HG02610 (cell line): Measurements from ENCODE around the gene MAML3.

Experiments
- ATAC-seq: cut with Tn5 transposase; IDR thresholded peaks from one replicate; pipeline ENCODE4 v1.9.1; 2021; ENCODE audit warnings: mild to moderate bottlenecking, moderate library complexity; ENCODE audit not compliant: unreplicated experiment

Gene MAML3

DNA sequence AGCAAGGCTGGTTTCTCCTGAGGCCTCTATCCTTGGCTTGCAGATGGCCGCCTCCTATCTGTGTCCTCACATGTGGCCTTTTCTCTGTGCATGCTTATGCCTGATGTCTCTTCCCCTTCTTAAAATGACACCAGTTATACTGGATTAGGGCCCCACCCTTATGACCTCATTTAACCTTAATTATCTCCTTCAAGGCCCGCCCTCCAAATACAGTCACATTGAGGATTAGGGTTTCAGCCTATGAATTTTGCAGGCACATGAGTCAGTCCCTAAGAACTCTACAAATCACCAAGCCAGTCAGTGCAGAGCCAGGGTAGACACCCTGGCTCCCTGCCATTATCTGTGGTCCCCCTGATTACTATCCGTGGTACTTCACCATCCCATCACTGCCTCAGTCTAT lies 51.6 kb downstream of the MAML3 start:
- ATAC-seq: no peak

DNA sequence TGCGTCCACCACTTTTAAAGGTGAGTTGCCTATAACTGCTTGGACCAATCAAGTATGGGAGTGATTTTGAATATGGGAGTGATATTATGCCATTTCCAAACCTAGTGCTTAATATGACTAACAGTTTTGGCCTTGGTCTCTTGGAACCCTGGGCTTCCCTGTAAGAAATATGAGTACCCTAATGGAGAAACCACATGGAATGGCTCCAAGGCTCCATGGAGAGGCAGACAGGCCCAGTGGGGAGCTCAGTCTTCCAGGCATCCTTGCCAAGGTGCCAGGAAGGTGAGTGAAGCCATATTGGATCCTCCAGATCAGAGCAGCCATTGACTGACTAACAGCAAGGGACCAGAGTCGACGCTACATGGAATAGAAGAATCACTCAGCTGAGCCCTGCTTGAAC lies 53.2 kb downstream of the MAML3 start:
- no peak for ATAC-seq

DNA sequence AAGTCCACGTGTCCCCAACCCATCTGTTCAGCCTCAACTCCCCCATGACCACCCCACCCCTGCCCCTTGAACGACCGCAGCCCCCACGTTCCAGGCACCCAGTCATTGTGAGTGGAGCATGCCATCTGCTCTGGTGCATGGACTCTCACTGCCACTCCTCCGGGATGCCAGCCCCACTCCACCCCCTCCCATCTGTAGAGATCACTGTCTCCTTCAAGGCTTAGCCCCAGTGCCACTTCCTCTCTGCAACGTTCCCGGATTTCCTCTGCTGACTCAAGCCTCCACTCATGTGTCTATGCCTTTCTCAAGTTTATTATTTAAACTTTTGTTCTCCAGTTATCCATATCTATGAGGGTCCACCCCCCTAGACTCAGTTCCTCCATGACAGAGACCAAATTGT lies 54.0 kb downstream of the MAML3 start:
- no peak for ATAC-seq

DNA sequence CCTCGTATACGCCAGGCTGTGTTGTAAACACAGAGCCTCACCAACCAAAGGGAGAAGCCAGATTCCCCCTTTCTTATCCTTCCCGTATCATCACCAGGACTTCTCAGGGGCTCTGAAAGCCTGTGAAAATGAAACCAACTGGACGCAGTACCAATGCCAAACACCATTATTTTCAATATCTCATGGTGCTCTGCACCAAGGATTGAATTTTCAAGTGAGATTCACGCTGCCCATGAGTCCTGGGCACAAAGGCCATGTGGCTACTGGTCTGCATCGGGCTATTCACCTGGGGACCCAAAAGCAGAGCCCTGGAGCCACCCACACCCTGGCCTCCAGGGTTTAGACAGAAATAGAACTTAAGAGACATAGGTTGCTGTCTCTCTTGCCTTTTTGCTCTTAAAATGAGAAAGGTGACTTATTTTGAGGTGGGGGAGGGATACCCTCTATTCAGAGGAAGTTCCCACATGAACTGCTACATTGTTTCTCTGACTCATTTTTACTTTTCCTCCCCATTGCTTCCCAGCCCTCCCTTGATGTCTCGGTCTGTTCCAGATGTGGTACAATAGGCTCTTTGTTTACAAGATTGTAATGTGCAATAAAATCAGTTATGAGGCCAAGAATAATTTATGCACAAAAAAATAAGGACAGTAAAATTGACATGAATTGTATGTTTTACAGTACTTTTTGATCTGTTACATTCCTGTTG lies 55.4 kb downstream of the MAML3 start:
- ATAC-seq: no peak

DNA sequence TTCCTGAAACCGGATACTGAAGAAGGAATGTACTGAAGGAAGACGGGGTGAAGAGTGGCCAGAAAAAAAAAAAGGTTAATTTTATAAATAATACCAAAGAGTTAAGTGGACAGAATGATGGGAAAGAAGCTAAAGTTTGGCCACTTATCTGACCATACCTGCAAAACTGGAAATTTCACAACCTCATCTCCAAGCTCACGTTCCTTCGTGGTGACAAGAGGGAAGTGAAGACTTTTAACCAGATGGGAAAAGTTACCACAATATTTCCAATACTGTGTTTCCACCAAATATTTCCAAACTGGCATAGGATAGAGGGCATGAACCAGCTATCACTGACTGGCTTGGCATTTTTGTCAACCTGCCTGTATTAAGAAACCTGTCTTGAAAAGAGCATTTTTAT lies 56.4 kb downstream of the MAML3 start:
- ATAC-seq: no peak

DNA sequence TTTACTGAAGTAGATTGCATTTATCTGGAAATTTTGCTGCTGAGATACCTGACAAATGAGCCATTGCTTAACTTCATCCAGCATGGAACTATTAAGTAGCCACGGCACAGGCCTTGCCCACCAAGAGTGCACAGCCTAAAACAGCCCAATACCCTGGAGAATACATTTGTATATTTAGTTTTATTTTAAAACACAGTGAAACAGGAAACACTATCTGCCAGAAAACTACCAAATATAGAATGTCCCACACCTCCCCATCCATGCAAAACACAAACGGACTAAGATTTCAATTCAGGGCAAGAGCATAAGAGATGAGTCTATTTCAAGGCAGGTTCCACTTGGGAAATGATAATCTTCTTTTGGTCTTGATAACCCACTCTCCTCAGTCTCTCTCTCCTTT lies 57.1 kb downstream of the MAML3 start:
- ATAC-seq: no peak

DNA sequence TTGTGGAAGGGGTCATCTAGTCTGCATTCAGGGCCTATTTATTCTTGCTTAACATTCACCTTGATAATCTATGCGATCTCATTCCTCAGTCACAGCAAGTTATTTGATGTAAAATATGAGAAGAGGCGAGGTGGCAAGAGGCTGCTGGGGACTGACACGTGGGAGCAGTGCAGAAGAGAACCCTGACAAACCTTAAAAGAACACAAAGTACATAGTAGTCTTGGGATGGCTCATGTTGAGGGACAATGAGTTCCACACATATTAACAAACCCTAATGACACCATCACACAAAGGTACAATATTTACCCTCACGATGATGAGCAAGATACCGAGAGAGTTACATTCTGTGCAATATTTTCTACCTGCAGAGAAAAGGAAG lies 57.5 kb downstream of the MAML3 start:
- ATAC-seq: no peak

DNA sequence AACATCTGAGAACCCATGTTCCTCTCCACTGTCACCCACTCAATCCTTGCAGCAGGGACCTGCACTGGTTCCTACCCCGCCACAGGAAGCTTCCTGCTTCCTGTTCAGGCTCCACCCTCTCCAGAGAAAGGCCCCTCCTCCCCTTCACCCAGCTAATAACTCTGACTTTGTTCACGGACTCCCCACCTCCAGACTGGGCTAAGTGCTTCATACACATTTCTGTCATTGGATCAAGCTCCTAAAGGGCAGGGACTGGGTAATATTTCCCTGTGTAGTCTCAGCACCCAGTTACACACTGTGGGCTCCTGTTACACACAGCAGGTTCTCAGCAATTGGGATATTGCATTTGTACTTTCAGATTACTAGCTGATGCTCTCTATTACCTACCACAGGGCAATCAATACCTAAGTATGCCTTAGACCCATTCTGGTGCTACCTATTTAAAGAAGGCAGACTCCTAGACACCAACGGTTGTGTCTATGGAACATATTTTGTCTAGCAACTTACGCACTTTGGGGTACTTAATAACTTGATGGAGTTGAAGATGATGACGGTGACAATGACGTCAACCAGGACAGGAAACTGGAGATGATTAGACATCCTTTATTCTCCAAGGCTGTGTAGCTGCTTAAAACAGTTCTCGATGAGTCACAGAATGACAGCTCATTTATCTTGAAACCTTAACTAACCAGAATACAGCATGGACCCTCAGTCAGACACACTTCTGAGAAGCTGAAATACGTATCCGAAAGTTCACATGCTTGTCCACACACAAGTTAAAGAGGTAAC lies 58.1 kb downstream of the MAML3 start:
- ATAC-seq: peak; percentile 44

DNA sequence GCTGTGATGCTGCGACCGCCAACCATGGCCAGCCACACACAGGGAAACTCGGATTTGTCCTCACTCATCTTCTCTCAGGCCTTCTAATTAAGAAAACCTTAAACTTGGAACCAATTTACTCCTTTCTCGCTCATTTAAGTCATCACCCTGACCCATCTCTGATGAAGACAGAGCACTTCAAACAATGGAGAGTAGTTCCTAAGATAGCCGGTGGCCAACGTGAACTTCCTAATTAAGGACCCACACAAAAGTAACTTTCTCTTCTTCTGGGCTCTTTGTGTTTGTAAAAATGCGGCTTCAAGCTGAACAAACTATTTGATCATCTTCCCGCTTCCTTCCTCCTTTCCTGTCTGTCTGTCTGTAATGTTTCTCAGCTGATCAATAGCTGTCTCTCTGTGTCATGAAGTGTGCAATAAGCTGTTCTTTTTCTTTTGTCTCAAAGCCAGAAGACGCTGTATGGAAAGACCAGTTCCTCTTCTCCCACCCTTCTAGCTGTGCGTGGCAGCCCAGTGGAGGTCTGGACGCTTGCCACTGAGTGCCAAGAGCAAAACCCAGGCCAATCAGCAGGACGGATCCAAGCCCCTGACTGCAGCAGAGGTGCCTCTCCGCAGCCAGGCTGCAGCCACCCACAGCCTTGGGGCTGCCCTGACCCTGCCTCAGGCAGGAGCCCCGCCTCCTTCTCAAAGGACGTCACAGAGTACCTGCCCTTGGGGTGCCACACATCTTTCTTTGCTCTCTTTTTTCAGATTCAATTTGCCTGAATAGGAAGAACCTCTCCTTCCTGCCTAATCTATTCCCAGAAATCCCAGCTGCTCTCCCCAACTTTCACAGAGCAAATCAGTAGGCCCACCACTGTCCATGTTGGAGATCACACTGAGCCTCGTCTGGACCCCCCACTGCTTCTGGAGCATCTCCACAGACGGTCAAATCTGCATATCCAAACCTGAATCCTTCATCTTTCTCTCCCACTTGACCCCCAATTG lies 59.3 kb downstream of the MAML3 start:
- ATAC-seq: no peak

DNA sequence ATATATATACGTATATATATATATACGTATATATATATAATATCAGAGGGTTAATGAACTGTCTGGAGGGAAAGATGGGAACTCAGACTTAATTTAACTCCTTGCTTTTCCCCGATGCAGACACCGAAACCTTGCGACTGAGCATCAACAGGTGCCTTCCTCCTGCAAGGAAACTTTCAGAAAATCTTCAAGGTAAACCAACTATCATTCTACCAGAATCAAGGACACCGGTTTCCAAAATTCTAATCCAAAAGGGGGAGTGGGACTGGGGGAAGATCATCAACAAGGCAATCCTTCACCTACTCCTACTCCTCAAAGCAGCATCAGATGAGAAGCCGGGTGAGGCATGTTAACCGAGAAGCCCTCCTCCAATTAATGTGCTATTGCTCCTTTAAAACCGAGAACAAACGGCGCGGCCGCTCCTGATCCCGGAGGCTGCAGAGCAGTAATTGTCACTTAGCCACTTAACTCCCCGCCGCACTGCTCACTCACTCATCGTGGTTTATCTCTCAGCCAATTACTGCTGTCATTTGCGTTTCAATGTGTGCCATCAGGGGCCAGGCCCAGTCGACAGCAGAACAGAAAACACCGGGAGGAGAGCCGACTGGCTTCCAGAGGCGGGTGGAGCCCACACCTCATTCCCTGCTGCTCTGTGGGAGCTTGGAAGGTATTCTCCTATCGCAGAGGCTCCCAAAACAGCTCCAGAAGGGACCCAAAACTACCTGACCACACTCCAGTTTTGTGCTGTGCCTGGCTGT lies 61.7 kb downstream of the MAML3 start:
- ATAC-seq: no peak

DNA sequence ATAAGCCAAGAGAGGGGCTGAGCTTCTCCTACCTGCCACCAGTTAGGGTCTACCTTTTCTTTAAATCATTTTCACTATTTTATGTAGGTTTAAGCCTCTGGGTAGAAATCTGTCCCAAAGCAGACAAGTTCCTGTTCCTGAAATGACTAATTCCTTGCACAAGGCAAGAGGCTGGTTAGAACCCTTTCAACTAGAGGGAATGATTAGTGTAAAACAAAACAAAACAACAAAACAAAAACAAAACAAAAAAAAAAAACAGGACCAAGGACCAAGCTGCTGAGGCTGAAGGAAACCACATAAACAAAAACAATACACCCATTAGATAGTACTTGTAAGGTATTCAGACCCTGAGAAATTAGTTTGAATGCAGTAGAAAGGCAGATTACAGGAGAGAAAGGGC lies 62.7 kb downstream of the MAML3 start:
- ATAC-seq: no peak

DNA sequence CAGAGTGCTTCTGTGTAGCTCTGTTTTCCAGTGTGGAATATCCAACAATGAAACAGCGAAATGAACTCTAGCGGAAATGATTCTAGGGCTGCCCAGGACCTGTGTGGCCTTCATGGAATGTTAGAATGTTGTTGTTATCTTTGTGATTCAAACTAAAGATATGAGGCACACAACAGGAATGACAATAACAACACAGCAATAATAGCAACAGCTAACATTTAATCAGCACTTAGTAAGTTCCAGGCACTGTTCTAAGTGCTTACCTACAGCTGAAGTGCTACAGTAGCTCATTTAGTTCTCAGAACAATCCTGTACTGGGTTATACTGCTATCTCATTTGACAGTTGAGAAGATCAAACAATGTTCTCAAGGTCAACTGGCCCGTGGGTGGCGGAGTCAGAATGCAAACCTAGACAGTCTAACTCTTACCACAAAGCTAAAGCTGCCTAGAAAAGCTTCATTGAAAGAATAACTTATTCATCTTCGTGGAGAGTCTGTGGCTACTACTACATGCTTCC lies 63.7 kb downstream of the MAML3 start:
- no peak for ATAC-seq

DNA sequence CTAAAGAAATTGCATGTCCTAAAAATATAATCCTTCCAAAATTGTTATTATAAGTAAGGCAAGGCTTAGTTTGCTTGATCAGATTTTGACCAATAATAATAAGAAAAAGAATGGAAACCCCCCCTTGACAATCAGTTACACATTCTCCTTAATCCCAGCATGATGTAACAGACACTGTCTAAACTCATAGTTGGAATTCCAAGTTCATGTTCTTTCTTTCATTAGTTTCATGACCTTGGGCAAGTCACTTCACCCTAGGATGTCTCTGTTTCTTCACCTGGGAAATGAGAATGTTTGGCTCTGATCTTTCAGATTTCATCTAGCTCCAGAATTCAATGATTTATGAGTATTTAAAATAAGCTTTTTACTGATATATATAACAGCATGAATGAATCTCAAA lies 64.8 kb downstream of the MAML3 start:
- no peak for ATAC-seq

DNA sequence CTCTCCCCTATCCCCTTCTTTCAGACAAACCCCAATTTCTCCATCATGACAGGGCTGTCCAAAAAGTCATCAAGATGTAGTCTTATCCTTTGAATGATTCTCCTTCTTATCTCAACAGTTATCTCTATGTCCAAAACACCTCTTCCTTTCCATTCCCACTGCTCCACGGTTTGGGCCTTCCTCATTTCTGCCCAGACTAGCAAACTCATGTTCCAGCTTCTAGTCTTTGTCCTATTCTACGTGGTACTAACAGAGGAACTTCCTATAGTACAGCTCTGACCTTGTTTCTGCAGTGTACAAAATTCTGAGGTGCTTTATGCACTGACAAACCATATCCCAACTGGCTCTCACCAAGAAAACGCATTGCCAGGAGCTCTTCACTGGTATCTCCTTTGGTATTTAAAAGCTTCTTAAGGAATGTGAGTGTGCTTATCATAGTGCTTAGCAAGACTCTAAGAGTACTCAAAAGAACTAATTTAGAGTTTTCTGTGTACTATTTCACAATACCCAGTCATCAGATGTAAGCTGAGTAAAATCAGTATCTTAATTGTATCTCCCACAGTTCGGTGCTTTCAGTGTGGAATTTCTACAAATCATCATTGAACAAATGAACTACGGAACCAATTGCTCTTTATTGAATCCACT lies 65.5 kb downstream of the MAML3 start:
- ATAC-seq: no peak

DNA sequence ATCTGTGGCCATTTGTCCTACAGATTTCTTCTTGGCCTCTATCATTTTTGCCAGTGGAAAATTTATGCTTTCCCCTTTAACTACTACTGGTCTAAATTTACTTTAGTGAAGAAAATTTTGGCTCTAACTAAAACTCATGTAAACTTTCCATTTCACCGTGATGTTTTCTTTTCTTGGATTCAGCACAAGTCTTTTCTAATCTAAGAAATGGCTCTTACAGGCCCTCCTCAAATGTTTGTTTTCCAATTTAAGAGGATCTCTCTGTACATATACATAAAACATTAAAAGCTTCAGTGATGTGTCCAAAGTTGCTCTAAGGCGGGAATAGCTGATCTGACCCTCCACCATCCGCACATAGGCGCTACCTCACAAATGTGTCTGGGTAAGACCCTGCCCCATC lies 68.1 kb downstream of the MAML3 start:
- no peak for ATAC-seq

DNA sequence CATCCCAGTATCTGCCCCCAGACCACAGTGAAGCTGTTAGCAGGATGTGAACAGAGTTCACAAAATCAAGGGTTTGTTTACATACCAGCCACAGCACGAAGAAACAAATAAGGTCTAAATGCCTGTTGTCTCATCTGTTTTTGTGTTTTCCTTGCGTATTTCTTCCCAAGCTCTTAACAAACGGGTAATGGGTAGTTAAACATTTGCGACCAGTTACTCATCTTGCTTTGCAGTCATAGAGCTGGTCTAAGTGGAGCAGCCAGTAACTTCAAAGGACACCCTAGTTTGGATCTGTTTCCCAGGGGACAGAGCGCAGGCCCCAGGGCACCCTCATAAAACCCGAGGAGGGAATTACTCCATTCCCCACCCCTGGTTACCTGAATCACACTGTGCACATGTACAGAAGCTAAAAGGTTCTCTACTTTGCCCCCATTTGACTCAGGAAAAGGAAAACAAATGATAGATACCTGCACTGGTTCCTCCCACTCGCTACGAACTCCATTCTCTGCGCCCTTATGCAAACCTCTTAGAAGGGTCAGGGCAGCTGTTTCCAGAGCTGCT lies 68.8 kb downstream of the MAML3 start:
- ATAC-seq: no peak

DNA sequence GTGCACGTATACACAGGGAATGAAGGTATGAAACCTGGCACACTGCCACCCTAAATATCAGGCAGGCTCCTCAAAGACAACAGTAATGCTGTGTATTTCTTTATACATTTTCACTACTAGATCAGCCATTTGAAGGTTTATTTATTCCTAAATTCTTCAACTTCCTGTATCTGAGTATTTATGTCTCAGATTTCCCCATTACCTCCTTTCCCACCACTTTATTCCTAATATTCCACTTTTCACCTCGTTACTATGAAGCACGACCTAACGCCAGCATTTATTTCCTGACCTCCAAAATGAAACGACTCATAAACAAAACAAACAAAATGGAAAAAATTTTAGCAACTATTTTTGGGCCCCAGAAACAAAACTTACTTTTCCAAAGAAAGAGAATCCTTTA lies 69.6 kb downstream of the MAML3 start:
- no peak for ATAC-seq

DNA sequence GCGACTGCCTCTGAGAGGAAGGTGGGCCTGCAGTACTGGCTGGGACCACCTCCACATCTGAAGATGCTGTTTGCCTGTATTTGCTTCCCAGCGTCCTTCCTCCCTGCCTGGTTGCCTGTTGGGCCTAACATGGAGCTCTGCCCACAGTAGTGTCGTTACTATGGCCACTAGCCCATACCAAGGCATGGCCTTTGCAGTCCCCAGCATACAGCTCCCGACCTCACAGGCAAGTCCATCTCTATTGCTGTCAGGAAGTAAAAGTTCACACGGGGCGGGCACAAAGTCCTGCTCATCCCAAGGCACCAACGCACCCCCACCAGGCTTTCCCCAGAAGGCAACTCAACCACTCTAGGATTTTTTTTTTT lies 71.6 kb downstream of the MAML3 start:
- no peak for ATAC-seq

DNA sequence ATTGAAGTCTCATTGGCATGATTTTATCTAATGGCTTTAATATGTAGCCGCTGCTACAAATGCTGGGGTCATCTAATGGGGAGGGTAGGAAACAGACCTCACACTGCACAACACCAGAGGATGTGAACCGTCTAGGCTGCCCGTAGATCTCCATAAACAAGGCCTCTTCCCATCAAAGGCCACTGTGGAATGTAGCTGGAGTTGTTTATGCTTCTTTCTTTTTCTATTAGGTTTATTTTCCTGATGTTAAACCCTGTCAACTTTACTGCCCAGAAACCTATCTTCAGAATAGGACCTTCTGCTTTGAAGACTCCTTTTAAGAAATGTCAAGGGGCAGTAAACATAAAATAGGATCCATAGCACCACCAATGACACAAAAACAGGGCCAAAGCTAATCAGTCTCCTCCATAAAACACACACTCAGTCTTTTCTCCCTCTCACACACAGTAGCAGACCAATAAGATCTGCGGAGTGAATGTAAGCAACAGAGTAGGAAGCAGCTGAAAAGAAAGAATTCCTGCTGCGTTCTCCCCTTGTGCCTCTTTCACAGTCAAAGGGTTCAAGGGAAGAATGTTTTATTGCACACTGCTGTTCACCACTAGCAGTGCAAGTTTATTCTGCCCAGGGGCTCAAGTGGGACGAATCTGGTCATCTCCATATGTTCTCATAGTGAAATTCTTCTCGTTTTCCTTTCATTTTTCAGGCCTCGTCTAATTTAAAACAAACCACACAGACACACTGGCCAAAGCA lies 72.2 kb downstream of the MAML3 start:
- no peak for ATAC-seq
